GM20000 (cell line): ENCODE results near the gene DCC.

ENCODE experiments used
- DNase-seq: peaks from one replicate; pipeline ENCODE4 v3.0.0; 2012; ENCODE audit warnings: low spot score
- CTCF ChIP-seq: IDR thresholded peaks from 2 replicates; pipeline ENCODE4 v1.5.1; 2012; ENCODE audit warnings: mild to moderate bottlenecking, control low read depth; ENCODE audit errors: extremely low read depth, missing control alignments

DCC gene

GRCh38 chr18:52945552-52945951 is 605.6 kb downstream of the DCC start:
- DNase-seq: no peak

GRCh38 chr18:52948868-52949444 is 609.0 kb downstream of the DCC start:
- TF ChIP-seq CTCF: no peak

More at GRCh38 chr18:52945552-52945951, 605.6 kb downstream of the DCC start:
- TF ChIP-seq CTCF: no peak

GRCh38 chr18:52950155-52950554 is 610.2 kb downstream of the DCC start:
- no peak for DNase-seq
- no peak for TF ChIP-seq CTCF

More at GRCh38 chr18:52948868-52949444, 609.0 kb downstream of the DCC start:
- DNase-seq: no peak

GRCh38 chr18:52953387-52953786 is 613.4 kb downstream of the DCC start:
- no peak for DNase-seq
- no peak for TF ChIP-seq CTCF

- TF ChIP-seq CTCF: no peak
- DNase-seq: no peak
Observed at GRCh38 chr18:52963481-52963880, 623.5 kb downstream of the DCC start.

GRCh38 chr18:52970686-52971085 is 630.7 kb downstream of the DCC start:
- TF ChIP-seq CTCF: no peak
- DNase-seq: no peak

- TF ChIP-seq CTCF: no peak
- DNase-seq: no peak
Observed at GRCh38 chr18:52971097-52971496, 631.1 kb downstream of the DCC start.
